Raji (cell line): ENCODE measurements around the gene UTP20.

Experiments used
- POLR2A ChIP-seq: IDR thresholded peaks from 2 replicates; pipeline ENCODE4 v1.6.1; 2011; ENCODE audit warnings: low read depth, low read length, control low read depth; ENCODE audit not compliant: insufficient read depth

The UTP20 gene

DNA sequence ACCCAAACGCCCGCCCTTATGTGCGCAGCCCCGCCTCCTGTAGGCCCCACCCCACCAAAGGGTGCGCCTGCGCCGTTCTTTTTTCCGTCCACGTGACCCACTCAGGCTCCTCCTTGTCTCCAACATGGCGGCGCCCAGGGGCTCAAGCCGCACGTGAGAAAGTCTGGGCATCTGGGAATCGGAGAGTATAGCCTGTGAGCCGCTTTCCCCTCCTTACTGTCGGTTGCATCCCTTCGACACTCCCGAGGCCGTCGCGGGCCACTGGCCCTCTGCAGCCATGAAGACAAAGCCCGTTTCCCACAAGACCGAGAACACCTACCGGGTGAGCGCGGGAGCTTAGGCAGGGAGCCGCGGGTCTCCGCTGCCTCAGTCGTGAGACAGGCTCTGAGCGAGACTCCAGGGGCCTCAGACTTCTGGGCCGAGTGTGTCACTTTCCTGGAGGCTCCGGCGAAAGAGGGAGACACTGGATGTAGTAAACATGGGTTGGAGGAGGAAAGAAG, at the start of gene UTP20:
TSS of gene UTP20 (plus strand) at position 100 of the 500 bp plus-strand sequence. CDS start at position 278, 178 bp downstream.
- peak; percentile 72 for TF ChIP-seq POLR2A

DNA sequence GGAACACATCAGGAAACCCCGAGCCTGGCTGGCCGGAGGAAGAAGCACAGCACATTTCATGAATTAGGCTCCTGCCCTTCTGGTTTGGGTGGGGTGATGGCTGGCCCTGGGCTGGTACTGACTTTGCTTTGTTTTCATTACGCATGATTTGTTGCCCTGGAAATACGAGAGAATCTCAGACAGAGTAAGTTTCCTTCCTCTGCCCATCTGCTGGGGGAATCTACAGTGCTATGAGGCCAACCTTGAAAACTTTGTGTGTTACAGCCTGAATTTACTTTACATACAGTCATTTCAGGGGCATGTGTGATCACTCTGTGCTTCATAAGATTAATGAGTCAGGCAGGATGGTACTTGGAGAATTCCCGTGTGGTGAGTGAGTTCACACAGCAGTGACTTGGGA, 49.4 kb upstream of the UTP20 start:
- no peak for TF ChIP-seq POLR2A

DNA sequence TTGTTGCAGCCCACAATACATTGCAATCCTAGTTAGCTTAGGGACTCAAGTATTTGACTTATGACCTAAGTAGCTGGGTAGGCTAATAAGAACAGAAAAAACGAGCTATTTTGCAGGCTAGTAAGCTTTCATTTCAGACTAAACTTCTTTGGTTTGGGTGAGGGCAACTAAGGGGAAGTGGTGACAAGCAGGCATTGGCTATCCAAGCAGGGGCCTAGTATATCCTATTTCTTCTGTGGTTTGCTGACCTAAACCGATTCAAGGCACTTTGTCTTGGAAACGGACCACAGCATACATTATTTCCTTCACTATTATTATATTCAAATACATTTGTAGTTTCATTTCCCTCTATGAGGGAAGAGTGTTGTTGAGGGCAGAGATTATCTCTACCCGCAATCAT, 48.3 kb upstream of the UTP20 start:
- TF ChIP-seq POLR2A, result no peak

DNA sequence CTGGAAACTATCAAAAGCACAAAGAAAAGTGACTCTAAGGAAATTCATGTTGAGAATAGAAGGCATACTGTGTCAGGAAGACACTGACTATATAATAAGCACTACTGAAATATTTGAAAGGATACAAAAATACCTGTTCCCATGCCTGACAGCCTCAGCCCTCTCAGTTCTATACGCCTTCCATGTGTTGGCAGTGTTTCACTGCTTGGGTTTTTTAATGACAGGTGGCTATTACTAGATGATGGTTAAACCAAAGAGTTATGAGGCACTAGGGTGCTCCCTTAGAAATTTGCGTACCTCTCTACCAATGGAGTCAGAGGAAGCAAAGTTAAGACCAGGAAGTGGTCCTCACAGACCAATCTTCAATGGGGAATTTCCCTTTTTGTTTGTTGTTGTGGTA, 44.2 kb upstream of the UTP20 start:
- TF ChIP-seq POLR2A, result no peak

DNA sequence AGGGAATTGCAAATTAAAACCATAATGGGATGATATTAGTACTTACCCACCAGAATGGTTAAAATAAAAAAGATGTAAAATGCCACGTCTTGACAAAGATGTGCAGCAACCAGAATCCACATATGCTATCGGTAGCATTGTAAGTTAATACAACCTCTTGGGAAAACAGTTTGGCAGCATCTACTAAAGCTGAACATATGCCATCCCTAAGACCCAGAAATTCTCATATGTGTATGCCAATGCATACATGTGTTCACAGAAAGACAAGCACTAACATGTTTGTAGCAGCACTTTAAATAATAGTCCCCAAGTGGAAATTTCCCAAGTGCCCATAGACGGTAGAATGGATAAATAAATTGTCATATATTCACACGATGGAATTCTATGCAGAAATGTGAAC, 41.6 kb upstream of the UTP20 start:
- no peak for TF ChIP-seq POLR2A

DNA sequence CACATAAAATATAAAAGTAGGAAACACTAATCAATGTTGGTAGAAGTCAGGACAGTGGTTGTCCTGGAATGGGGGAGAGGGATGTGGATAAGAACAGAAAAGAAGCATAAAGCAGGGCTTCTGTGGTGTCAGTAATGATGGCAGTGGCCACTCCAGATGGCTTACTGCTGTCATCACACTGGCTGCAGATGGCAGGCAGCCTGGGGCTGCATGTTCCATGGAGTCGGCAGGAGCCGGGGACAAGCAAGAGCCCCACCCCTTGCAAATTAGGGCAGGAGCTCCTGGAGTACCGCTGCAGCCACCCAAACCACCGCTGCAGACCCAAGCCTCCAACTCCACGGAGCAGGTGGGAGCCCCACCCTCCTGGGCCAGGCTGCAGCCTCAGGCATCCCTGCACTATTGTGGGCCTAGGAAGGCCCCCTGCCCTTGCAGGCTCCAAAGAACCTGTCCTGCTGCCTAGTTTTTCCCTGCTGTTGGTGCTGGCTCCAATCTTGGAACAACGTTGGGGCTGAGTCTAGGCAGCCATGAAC, 41.0 kb upstream of the UTP20 start:
- no peak for TF ChIP-seq POLR2A

DNA sequence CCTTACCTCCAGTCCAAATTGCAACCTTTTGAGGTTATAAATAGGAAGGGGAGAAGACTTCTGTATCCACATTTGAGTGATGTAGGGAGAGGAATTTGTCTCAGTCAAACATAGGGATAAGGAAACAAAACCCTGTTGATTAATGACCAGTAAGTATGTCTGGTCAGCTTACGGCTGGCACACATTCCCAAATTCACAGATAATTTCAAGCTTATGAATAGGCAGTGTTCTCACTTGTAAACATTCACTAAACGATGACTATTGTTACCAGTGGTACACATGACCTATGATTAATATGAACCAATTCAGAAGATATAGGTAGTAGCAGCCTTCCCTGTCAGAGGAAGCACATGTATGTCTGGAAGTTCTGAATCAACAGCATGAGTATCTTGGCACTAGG, 36.8 kb upstream of the UTP20 start:
- no peak for TF ChIP-seq POLR2A

DNA sequence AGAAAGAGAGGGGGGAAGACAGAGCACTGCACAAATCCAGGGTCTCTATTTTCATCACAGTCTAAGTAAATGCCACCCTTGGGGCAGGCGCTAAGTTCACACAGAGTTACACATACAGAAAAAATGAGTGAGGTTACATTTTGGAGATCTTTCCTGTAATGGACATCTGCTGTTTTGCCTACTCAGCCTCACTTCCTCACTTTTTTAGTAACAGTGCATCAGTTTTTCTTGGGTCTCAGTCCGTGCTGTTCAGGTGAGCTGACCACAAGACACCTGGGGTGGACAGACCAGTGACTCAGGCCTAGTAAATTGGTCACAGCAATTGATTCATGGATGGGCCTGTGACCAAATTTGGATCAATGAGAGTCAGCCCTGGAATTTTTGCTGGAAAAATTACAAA, 36.3 kb upstream of the UTP20 start:
- TF ChIP-seq POLR2A, result no peak

DNA sequence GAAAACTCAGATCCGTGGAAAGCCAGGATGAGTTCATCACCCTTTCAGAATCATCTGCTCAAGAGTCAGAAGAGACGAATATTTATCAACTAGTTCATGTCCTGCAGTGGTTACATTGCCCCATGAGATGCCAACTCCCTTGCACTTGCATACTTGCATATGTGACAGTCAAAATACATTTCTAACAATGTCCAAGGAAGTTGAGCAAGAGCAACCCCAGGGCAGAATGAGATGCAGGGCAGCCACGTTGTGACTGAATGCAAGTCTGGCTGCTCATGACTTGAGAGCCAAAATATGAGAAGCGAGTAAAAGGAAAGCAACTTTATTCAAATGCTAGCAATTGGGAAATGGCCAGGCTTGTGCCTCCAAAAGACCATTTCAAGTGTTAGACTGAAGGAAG, 23.6 kb upstream of the UTP20 start:
- no peak for TF ChIP-seq POLR2A

DNA sequence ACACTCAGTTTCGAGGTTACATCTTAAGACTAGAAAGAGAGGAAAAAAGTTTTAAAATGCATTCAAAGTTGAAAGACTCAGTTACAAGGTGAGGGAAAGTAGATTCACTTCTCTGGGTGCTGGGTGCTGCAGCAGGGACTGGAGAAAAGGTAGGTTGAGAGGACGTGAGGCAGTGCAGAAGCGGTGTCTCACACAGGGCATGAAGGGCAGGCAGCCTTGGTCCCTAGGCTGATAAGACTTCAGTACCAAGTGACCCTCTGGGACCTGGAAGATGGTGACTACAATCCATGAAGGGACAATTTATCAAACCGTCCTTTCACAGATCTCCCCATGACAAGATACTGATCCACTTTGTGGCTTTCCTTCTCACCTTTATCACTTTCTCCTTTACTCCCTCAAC, 22.5 kb upstream of the UTP20 start:
- TF ChIP-seq POLR2A, result no peak

DNA sequence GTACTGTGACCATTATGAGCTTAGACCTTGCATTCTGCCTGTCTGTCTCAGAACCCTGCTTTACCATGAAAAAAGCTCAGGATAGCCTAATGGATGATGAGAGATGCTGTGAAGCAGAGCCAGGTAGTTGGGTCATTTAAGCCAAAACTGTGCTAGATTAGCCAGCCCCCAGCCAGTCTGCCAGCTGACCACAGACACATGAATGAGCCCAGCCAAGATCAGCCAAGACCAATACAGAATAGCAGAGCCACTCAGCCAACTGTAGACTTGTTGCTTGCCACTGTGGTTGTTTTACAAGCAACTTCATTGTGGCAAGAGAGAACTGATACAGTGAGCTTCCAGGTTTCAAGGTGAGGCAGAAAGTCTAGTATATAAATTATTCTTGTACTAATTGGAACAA, 12.8 kb upstream of the UTP20 start:
- no peak for TF ChIP-seq POLR2A

DNA sequence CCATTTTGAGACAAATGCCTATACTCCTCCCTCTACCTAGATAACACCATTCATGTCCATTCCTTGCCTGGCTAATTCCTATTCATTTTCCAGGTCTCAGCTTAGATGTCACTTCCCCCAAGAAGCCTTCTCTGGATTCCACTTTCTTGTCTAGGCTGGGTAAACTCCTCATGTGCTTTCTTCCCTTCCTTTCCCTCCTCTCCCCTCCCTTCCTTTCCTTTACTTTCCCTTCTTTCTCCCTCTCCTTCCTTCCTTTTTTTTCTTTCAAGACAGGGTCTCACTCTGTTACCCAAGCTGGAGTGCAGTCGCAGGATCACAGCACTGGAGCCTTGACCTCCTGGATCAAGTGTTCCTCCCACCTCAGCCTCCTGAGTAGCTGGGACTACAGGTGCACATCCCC, 3.5 kb upstream of the UTP20 start:
- no peak for TF ChIP-seq POLR2A

DNA sequence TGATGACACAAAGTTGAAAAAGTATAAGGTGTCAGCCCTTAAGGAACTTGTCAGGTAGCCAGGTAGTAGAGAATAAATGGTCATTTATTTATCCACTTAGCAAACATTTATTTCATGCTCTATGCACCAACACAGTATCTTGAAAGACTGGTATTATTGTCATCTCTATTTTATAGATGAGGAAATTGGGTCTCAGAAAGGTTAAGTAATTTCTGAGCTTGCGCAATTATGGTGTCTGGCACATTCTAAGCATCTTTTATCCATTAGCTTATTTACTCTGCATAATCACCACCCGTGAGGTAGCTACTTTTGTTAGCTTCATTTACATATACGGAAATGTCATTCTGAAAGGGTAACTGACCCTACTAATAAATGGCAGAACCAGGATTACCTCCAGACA, 2.5 kb upstream of the UTP20 start:
- TF ChIP-seq POLR2A, result no peak

DNA sequence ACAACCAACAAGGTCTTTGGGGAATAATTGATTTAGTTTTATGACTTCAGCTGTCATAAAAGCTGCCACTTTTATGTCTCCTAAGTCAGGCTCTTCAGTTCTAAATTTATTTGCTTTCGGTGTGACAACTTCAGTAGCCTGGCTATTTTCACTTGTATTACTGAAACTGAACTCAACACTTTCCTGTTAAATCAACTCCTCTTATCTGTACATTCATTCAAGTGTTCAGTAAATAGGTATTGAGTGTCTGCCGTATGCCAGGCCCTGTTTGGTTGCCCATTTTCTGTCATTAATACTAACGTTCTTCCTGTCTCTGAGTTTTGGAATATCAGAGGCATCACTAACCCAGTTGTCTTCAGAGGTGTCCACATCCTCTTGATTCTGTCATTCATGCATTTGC, 7.5 kb downstream of the UTP20 start:
- no peak for TF ChIP-seq POLR2A

DNA sequence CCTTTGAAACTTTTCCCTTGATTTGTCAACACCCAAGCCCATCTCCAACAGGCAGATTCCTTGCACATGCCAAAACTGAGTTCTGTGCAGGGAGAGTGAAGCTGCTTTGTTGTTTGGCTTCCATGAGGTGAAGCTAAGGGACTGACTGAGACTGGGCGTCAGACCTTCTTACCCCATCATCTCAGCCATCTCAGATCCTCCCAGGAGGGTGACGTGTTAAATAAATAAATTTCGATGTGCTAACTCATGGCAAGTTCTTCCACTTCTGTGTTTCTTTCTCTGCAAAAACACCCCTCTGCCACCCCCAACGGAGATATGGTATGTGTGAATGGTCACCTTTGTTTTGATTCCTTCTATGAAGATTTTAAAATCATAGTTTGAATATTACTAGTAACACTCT, 17.8 kb downstream of the UTP20 start:
- TF ChIP-seq POLR2A, result no peak

DNA sequence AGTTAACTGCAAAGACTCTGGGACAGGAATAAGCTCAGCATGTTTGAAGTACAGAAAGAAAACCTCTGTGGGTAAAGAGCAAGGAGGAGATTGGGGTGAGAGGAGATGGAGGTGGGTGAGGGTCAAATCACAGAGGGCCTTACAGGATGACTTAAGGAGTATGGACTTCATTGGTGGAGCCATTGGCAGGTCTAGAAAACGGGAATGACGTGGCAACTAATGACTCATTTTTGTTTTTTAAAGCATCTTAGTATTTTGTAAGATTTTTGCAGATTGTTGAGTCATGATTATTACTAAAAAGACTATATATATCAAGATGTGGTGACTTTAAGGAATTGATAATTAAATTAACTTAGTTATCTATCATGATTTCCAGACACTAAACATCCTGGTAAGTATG, 18.5 kb downstream of the UTP20 start:
- no peak for TF ChIP-seq POLR2A

DNA sequence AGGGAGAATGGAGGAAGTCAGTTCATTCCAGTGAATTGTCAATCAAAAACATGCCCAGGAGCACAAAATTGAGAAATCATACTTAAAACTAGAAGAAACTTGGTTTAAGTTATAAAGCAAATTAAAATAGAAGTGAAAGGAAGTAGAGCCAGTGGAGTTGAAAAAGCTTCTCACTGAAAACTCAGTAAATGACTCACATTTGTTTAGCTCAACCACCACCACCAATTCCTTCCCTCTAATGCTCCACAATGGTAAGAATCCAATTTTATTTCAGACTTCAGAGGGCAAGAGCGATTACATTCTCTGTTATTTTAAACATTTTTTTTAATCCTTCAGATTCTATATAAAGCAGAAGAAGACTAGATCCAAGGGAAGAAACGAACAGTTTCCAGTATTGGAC, 19.4 kb downstream of the UTP20 start:
- no peak for TF ChIP-seq POLR2A
